Esophagus squamous epithelium (tissue), 5 donors: Measurements from ENCODE around the gene PLEKHB2. TPM values are rescaled to one million over a fixed set of nuclear protein-coding genes. Genes with fewer than 3 reads are reported as not detected.
"Not testable (repeated sequence)": the region's sequence is repeated elsewhere in the genome, so short reads cannot be mapped to it uniquely, and the experiment has no call there.

Experiments used
- DNase-seq: peaks from one replicate; lab custom pipeline; 2025; lab: John Stamatoyannopoulos, UW
- H3K27ac ChIP-seq, 4 donors: fragments of 200-600 bp; sonication (generic); one replicate each; pipeline ENCODE4 v1.5.1; 2016 to 2019; ENCODE audit warnings: mild to moderate bottlenecking in 1 of 4
- H3K27me3 ChIP-seq, 4 donors: fragments of 200-600 bp; sonication (generic); 1 replicate in 3 of 4; 2 replicates in 1 of 4; pipeline versions ENCODE4 v1.5.1 to v1.6.0; 2017 to 2021; ENCODE audit warnings: antibody characterized with exemption in 1 of 4
- H3K36me3 ChIP-seq, 3 donors: fragments of 200-600 bp; sonication (generic); one replicate each; pipeline ENCODE4 v1.5.1; 2016 to 2019
- H3K4me1 ChIP-seq, 3 donors: fragments of 200-600 bp; sonication (generic); one replicate each; pipeline ENCODE4 v1.5.1; 2017 to 2019
- H3K4me3 ChIP-seq, 4 donors: fragments of 200-600 bp; sonication (generic); 1 replicate in 3 of 4; 2 replicates in 1 of 4; pipeline ENCODE4 v1.5.1; 2016 to 2019; ENCODE audit warnings: mild to moderate bottlenecking in 2 of 4, moderate library complexity in 1 of 4
- H3K9me3 ChIP-seq, 3 donors: fragments of 200-600 bp; sonication (generic); one replicate each; pipeline ENCODE4 v1.5.1; 2016 to 2019
- POLR2A ChIP-seq, 4 donors: fragments of 450-650 bp; IDR thresholded peaks; one replicate each; pipeline ENCODE4 v1.6.1; 2017; ENCODE audit warnings: antibody characterized with exemption in 4 of 4, mild to moderate bottlenecking in 4 of 4, moderate library complexity in 3 of 4
- WGBS, 2 donors: methylation state at CpG; one replicate each; pipeline ENCODE4 v1.1.5; 2018; 5-methylcytosine and 5-hydroxymethylcytosine counted together
- intact Hi-C: fragments of 100-400 bp; cut with DNase I; formaldehyde crosslinking; loops from one replicate; pipeline ENCODE4 v1.15.0; 2022
- total RNA-seq, 4 donors: library from RNA; depleted of rRNA; stranded (reverse); fragments of >200 nt; gene quantifications; one replicate each; pipeline ENCODE4 v1.1.0, GENCODE V29; 2016
- TF ChIP-seq, protein P1 (sequence below), 6 experiments: fragments of 450-650 bp in 4 of 6; fragments of 200-600 bp in 2 of 6; sonication (generic) in 2 of 6; IDR thresholded peaks; one replicate each; pipeline ENCODE4 v1.5.1; 2016 to 2019; ENCODE audit warnings: antibody characterized with exemption in 6 of 6, mild to moderate bottlenecking in 4 of 6, moderate library complexity in 4 of 6
- donor health status: DM: yes; HTN: yes; CAD: no.

The PLEKHB2 gene
- total RNA-seq, 4 donors from 2014 or later, result 36.3 to 75.8 (median 47.4) TPM

- no peak for DNase-seq
- intact Hi-C loops, result no loop called here
- TF ChIP-seq, protein P1, sequence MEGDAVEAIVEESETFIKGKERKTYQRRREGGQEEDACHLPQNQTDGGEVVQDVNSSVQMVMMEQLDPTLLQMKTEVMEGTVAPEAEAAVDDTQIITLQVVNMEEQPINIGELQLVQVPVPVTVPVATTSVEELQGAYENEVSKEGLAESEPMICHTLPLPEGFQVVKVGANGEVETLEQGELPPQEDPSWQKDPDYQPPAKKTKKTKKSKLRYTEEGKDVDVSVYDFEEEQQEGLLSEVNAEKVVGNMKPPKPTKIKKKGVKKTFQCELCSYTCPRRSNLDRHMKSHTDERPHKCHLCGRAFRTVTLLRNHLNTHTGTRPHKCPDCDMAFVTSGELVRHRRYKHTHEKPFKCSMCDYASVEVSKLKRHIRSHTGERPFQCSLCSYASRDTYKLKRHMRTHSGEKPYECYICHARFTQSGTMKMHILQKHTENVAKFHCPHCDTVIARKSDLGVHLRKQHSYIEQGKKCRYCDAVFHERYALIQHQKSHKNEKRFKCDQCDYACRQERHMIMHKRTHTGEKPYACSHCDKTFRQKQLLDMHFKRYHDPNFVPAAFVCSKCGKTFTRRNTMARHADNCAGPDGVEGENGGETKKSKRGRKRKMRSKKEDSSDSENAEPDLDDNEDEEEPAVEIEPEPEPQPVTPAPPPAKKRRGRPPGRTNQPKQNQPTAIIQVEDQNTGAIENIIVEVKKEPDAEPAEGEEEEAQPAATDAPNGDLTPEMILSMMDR (IDR thresholded peaks at IDR 0.05), result no peak
- TF ChIP-seq POLR2A (IDR thresholded peaks at IDR 0.05), result no peak
- Histone ChIP-seq H3K36me3 (peaks cover 16 to 89% (median 18%) of the 10 kb centered on the region in 3 donors), H3K27ac (no peak overlapping the region), H3K9me3 (no peaks in the 10 kb centered on the region), H3K4me3 (no peak overlapping the region), H3K27me3 (no peaks in the 10 kb centered on the region), H3K4me1 (peaks cover 9 to 64% (median 17%) of the 10 kb centered on the region in 3 donors)
- WGBS, 2 donors, result 89 to 92% methylated on average over 4 of the region's 4 CpGs
Observed at GRCh38 chr2:131058920-131059319, 46.2 kb upstream of the PLEKHB2 start.

GRCh38 chr2:131063501-131064283 is 41.4 kb upstream of the PLEKHB2 start:
- H3K9me3 ChIP-seq, result no peaks in the 10 kb centered on the region

GRCh38 chr2:131064589-131065512 is 40.3 kb upstream of the PLEKHB2 start:
- H3K36me3 ChIP-seq, result peaks cover 0 to 94% (median 8%) of the 10 kb centered on the region in 3 donors
- no peak overlapping the region for H3K27ac ChIP-seq
- intact Hi-C loops, result no loop called here
- DNase-seq, result no peak
- H3K9me3 ChIP-seq, result no peaks in the 10 kb centered on the region
- WGBS, 2 donors, result 73 to 75% methylated on average over 14 of the region's 14 CpGs
- TF ChIP-seq, protein P1 (IDR thresholded peaks at IDR 0.05), result no peak
- no peak for TF ChIP-seq POLR2A (IDR thresholded peaks at IDR 0.05)
- peaks cover 4 to 43% (median 9%) of the 10 kb centered on the region in 3 donors for H3K4me1 ChIP-seq
- H3K4me3 ChIP-seq, result no peak overlapping the region
- no peaks in the 10 kb centered on the region for H3K27me3 ChIP-seq

More at GRCh38 chr2:131063501-131064283, 41.4 kb upstream of the PLEKHB2 start:
- H3K27me3 ChIP-seq, result no peaks in the 10 kb centered on the region
- peaks cover 3 to 92% (median 5%) of the 10 kb centered on the region in 3 donors for H3K36me3 ChIP-seq
- TF ChIP-seq POLR2A (IDR thresholded peaks at IDR 0.05), result no peak
- TF ChIP-seq, protein P1 (IDR thresholded peaks at IDR 0.05), result no peak
- no peak overlapping the region for H3K4me3 ChIP-seq
- H3K4me1 ChIP-seq, result peaks cover 4 to 48% (median 9%) of the 10 kb centered on the region in 3 donors
- WGBS, 2 donors, result 87 to 89% methylated on average over 11 of the region's 11 CpGs
- no peak overlapping the region for H3K27ac ChIP-seq
- DNase-seq, result no peak
- intact Hi-C loops, result no loop called here

DNA sequence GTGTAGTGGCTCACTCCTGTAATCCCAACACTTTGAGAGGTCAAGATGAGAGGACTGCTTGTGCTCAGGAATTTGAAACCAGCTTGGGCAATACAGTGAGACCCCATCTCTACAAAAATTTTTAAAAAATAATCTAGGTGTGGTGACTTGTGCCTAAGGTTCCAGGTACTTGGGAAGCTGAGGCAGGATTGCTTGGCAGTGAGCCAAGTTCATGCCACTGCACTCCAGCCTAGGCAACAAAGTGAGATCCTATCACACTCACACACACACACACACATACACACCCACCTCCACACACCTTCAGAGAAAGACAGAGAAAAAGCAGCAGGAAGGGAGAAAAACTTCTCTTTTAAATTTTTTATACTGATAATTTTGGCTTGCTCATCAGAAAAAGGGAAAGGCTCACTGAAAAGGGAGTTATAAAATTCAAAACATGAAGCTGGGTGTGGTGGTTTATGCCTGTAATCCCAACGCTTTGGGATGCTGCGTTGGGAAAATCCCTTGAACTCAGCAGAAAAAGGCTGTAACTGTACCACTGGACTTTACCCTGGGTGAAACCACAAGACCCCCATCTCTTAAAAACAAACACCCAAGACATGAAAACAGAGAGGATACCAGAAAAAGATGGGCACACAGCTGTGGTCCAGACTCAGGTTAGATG is 37.5 kb upstream of the PLEKHB2 start:
- TF ChIP-seq, protein P1 (IDR thresholded peaks at IDR 0.05), result no peak
- no peak for TF ChIP-seq POLR2A (IDR thresholded peaks at IDR 0.05)
- intact Hi-C loops, result no loop called here
- no peaks in the 10 kb centered on the region for H3K9me3 ChIP-seq
- no peak overlapping the region for H3K4me3 ChIP-seq
- peaks cover 0 to 100% (median 14%) of the 10 kb centered on the region in 3 donors for H3K36me3 ChIP-seq
- 35 to 36% methylated on average over 2 of the region's 2 CpGs for WGBS, 2 donors
- H3K4me1 ChIP-seq, result peaks cover 0 to 18% (median 0%) of the 10 kb centered on the region in 3 donors
- DNase-seq, result no peak
- no peaks in the 10 kb centered on the region for H3K27me3 ChIP-seq
- H3K27ac ChIP-seq, result no peak overlapping the region

GRCh38 chr2:131068172-131068571 is 37.0 kb upstream of the PLEKHB2 start:
- H3K27me3 ChIP-seq, H3K4me3 ChIP-seq, H3K27ac ChIP-seq, H3K9me3 ChIP-seq, DNase-seq, intact Hi-C loops: not testable (repeated sequence)
- 93% methylated on average over 5 of the region's 6 CpGs for WGBS, 2 donors
- peaks cover 0 to 100% (median 14%) of the 10 kb centered on the region in 3 donors for H3K36me3 ChIP-seq
- H3K4me1 ChIP-seq, result peaks cover 0 to 16% (median 0%) of the 10 kb centered on the region in 3 donors

DNA sequence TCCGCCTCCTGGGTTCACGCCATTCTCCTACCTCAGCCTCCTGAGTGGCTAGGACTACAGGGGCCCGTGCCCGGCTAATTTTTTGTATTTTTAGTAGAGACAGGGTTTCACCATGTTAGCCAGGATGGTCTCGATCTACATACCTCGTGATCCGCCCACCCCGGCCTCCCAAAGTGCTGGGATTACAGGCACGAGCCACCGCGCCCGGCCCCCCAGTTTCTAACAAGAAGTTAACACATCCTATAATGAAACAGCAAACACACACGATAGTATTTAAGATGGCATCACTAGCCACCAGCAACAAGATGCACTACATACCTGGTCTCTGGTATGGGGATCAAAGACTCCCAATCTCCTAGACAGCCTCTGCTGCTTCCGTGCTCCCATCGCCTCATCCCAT is 29.6 kb upstream of the PLEKHB2 start:
- H3K4me1 ChIP-seq, result peaks cover 7 to 39% (median 21%) of the 10 kb centered on the region in 3 donors
- H3K4me3 ChIP-seq, intact Hi-C loops, H3K27me3 ChIP-seq, H3K27ac ChIP-seq, H3K9me3 ChIP-seq, DNase-seq: not testable (repeated sequence)
- whole genome bisulfite sequencing, 2 donors, result 88 to 96% methylated on average over 4 to 14 of the region's 15 CpGs
- peaks cover 0 to 98% (median 28%) of the 10 kb centered on the region in 3 donors for H3K36me3 ChIP-seq
